MG63 (cell line): ENCODE data around the gene EMC8. TPM values are rescaled to one million over a fixed set of nuclear protein-coding genes. Genes with fewer than 3 reads are reported as not detected.

Experiments
- DNase-seq: peaks from one replicate; pipeline ENCODE4 v3.0.0-alpha.2; 2020
- H3K27me3 ChIP-seq: fragments of 250-450 bp; sonication (Bioruptor Pico); 2 replicates; pipeline ENCODE4 v1.5.1; 2020; ENCODE audit warnings: mild to moderate bottlenecking, moderate library complexity
- H3K36me3 ChIP-seq: fragments of 250-450 bp; sonication (Bioruptor Pico); 2 replicates; pipeline ENCODE4 v1.5.1; 2020; ENCODE audit warnings: mild to moderate bottlenecking, moderate library complexity
- H3K4me3 ChIP-seq: fragments of 250-450 bp; sonication (Bioruptor Pico); 2 replicates; pipeline ENCODE4 v1.5.1; 2020; ENCODE audit warnings: mild to moderate bottlenecking, moderate library complexity
- H3K9me3 ChIP-seq: fragments of 250-450 bp; sonication (Bioruptor Pico); 2 replicates; pipeline ENCODE4 v1.5.1; 2020; ENCODE audit warnings: mild to moderate bottlenecking, moderate library complexity
- total RNA-seq: library from RNA; depleted of rRNA; stranded (reverse); fragments of >200 nt; shearing (Covaris generic); gene quantifications from 2 replicates; pipeline ENCODE4 v1.2.3, GENCODE V29; 2014; ENCODE audit warnings: low replicate concordance

EMC8 gene
- total RNA-seq, 1 experiment from 2014 or later = 46.4 TPM

GRCh38 chr16:85782451-85782850, 16.9 kb downstream of the EMC8 start:
- H3K4me3 ChIP-seq = no peak overlapping the region
- peaks cover 3% of the 10 kb centered on the region for H3K36me3 ChIP-seq
- DNase-seq = no peak
- H3K9me3 ChIP-seq = no peaks in the 10 kb centered on the region
- no peaks in the 10 kb centered on the region for H3K27me3 ChIP-seq

GRCh38 chr16:85781695-85782370, 17.5 kb downstream of the EMC8 start:
- DNase-seq = peak; percentile 19
- Histone ChIP-seq H3K27me3 (no peaks in the 10 kb centered on the region), H3K4me3 (no peak overlapping the region), H3K36me3 (peaks cover 3% of the 10 kb centered on the region), H3K9me3 (no peaks in the 10 kb centered on the region)

- no peak for DNase-seq
- Histone ChIP-seq H3K4me3 (no peak overlapping the region), H3K27me3 (no peaks in the 10 kb centered on the region), H3K9me3 (no peaks in the 10 kb centered on the region), H3K36me3 (no peaks in the 10 kb centered on the region; the same call in 1 of the 2 replicates)
These were observed 18.2 kb downstream of the EMC8 start for GRCh38 chr16:85781156-85781555.

- Histone ChIP-seq H3K9me3 (no peaks in the 10 kb centered on the region), H3K4me3 (no peak overlapping the region), H3K36me3 (no peaks in the 10 kb centered on the region; the same call in 1 of the 2 replicates), H3K27me3 (no peaks in the 10 kb centered on the region)
- no peak for DNase-seq
These were observed 19.1 kb downstream of the EMC8 start for GRCh38 chr16:85780281-85780680.

- Histone ChIP-seq H3K27me3 (no peaks in the 10 kb centered on the region), H3K36me3 (no peaks in the 10 kb centered on the region; the same call in 1 of the 2 replicates), H3K4me3 (no peak overlapping the region), H3K9me3 (no peaks in the 10 kb centered on the region)
- no peak for DNase-seq
These were observed 20.5 kb downstream of the EMC8 start for GRCh38 chr16:85778873-85779272.

- Histone ChIP-seq H3K27me3 (no peaks in the 10 kb centered on the region), H3K9me3 (no peaks in the 10 kb centered on the region), H3K36me3 (no peaks in the 10 kb centered on the region; the same call in 1 of the 2 replicates), H3K4me3 (no peak overlapping the region)
- DNase-seq = no peak
These were observed 21.6 kb downstream of the EMC8 start for GRCh38 chr16:85777583-85778310.

- Histone ChIP-seq H3K9me3 (no peaks in the 10 kb centered on the region), H3K27me3 (no peaks in the 10 kb centered on the region), H3K4me3 (no peak overlapping the region), H3K36me3 (no peaks in the 10 kb centered on the region; the same call in 1 of the 2 replicates)
- DNase-seq = no peak
These were observed 24.5 kb downstream of the EMC8 start for GRCh38 chr16:85774811-85775210.

GRCh38 chr16:85774136-85774535, 25.2 kb downstream of the EMC8 start:
- Histone ChIP-seq H3K27me3 (no peaks in the 10 kb centered on the region), H3K9me3 (no peaks in the 10 kb centered on the region), H3K36me3 (no peaks in the 10 kb centered on the region; the same call in 1 of the 2 replicates), H3K4me3 (no peak overlapping the region)
- no peak for DNase-seq

- Histone ChIP-seq H3K36me3 (no peaks in the 10 kb centered on the region; the same call in 1 of the 2 replicates), H3K9me3 (no peaks in the 10 kb centered on the region), H3K4me3 (no peak overlapping the region), H3K27me3 (no peaks in the 10 kb centered on the region)
- DNase-seq = no peak
These were observed 26.3 kb downstream of the EMC8 start for GRCh38 chr16:85773044-85773443.

- DNase-seq = no peak
- Histone ChIP-seq H3K36me3 (no peaks in the 10 kb centered on the region; the same call in 1 of the 2 replicates), H3K27me3 (no peaks in the 10 kb centered on the region), H3K4me3 (no peak overlapping the region), H3K9me3 (no peaks in the 10 kb centered on the region)
These were observed 28.6 kb downstream of the EMC8 start for GRCh38 chr16:85770741-85771140.

GRCh38 chr16:85768199-85768598, 31.1 kb downstream of the EMC8 start:
- no peaks in the 10 kb centered on the region for H3K27me3 ChIP-seq
- no peak overlapping the region for H3K4me3 ChIP-seq
- no peak for DNase-seq
- H3K36me3 ChIP-seq = no peaks in the 10 kb centered on the region; the same call in 1 of the 2 replicates
- H3K9me3 ChIP-seq = no peaks in the 10 kb centered on the region

- Histone ChIP-seq H3K36me3 (no peaks in the 10 kb centered on the region; the same call in 1 of the 2 replicates), H3K9me3 (no peaks in the 10 kb centered on the region), H3K4me3 (no peak overlapping the region), H3K27me3 (no peaks in the 10 kb centered on the region)
- DNase-seq = peak; percentile 80
These were observed 31.8 kb downstream of the EMC8 start for GRCh38 chr16:85767531-85767930.

- Histone ChIP-seq H3K36me3 (no peaks in the 10 kb centered on the region; the same call in 1 of the 2 replicates), H3K27me3 (no peaks in the 10 kb centered on the region)
These were observed 33.6 kb downstream of the EMC8 start for GRCh38 chr16:85765767-85766166.

GRCh38 chr16:85765211-85765610, 34.1 kb downstream of the EMC8 start:
- no peak for DNase-seq
- Histone ChIP-seq H3K27me3 (no peaks in the 10 kb centered on the region), H3K4me3 (no peak overlapping the region), H3K36me3 (no peaks in the 10 kb centered on the region), H3K9me3 (no peaks in the 10 kb centered on the region)

More at GRCh38 chr16:85765767-85766166, 33.6 kb downstream of the EMC8 start:
- H3K9me3 ChIP-seq = no peaks in the 10 kb centered on the region
- no peak overlapping the region for H3K4me3 ChIP-seq
- DNase-seq = no peak

- H3K36me3 ChIP-seq = no peaks in the 10 kb centered on the region
- no peaks in the 10 kb centered on the region for H3K27me3 ChIP-seq
- H3K4me3 ChIP-seq = no peak overlapping the region
- no peak for DNase-seq
- no peaks in the 10 kb centered on the region for H3K9me3 ChIP-seq
These were observed 35.7 kb downstream of the EMC8 start for GRCh38 chr16:85763616-85764015.

- H3K9me3 ChIP-seq = no peaks in the 10 kb centered on the region
- H3K27me3 ChIP-seq = no peaks in the 10 kb centered on the region
- H3K4me3 ChIP-seq = no peak overlapping the region
- DNase-seq = no peak
- no peaks in the 10 kb centered on the region for H3K36me3 ChIP-seq
These were observed 36.4 kb downstream of the EMC8 start for GRCh38 chr16:85762970-85763369.

- Histone ChIP-seq H3K36me3 (no peaks in the 10 kb centered on the region), H3K4me3 (no peak overlapping the region), H3K27me3 (no peaks in the 10 kb centered on the region), H3K9me3 (no peaks in the 10 kb centered on the region)
- DNase-seq = no peak
These were observed 37.5 kb downstream of the EMC8 start for GRCh38 chr16:85761861-85762260.
